ENCODE results near the gene ZP1. TPM values are rescaled to one million over a fixed set of nuclear protein-coding genes. Genes with fewer than 3 reads are reported as not detected.
"Not testable (repeated sequence)": the region's sequence is repeated elsewhere in the genome, so short reads cannot be mapped to it uniquely, and the experiment has no call there.

ZP1 gene
- polyA plus RNA-seq, 4 donors: 0.33 to 2.7 TPM; not detected in 2

GRCh38 chr11:60905551-60906113 lies 38.3 kb downstream of the ZP1 start:
- DNase-seq (peak; percentile 58 to 77), FAIRE-seq (no peak)
- 1 to 4% (median 2%) methylated on average over 16 of the region's 16 CpGs for WGBS, 3 donors
- Histone ChIP-seq H3K9me3 (ENCODE audit: control insufficient read depth in 2 of 2, insufficient read depth in 1 of 2, low read depth in 1 of 2, low read length in 1 of 2) (no peaks in the 10 kb centered on the region), H3K4me1 (ENCODE audit: control insufficient read depth in 3 of 3, insufficient read depth in 2 of 3, low read depth in 1 of 3, low read length in 2 of 3) (peaks cover 0 to 15% (median 8%) of the 10 kb centered on the region in 3 donors), H3K27ac (ENCODE audit: low read depth in 1 of 3, low read length in 2 of 3) (peak overlapping the region; percentile 92 to 96 (median 93)), H3K4me3 (ENCODE audit: low read depth in 1 of 3, low read length in 3 of 3) (peak overlapping the region; percentile 72 to 92 (median 76)), H3K27me3 (ENCODE audit: control insufficient read depth in 3 of 3, insufficient read depth in 3 of 3, low read length in 3 of 3) (no peaks in the 10 kb centered on the region), H3K36me3 (ENCODE audit: control insufficient read depth in 3 of 3, insufficient read depth in 2 of 3, low read depth in 1 of 3, low read length in 3 of 3) (peaks cover 7 to 28% (median 8%) of the 10 kb centered on the region in 3 donors)

- DNase-seq (peak; percentile 98 to 99), FAIRE-seq (no peak)
- Histone ChIP-seq H3K27me3 (ENCODE audit: control insufficient read depth in 3 of 3, insufficient read depth in 3 of 3, low read length in 3 of 3) (no peaks in the 10 kb centered on the region), H3K9me3 (ENCODE audit: control insufficient read depth in 2 of 2, insufficient read depth in 1 of 2, low read depth in 1 of 2, low read length in 1 of 2) (no peaks in the 10 kb centered on the region), H3K4me3 (ENCODE audit: low read depth in 1 of 3, low read length in 3 of 3) (peak within 1 kb of the TSS; percentile 72 to 92 (median 76)), H3K36me3 (ENCODE audit: control insufficient read depth in 3 of 3, insufficient read depth in 2 of 3, low read depth in 1 of 3, low read length in 3 of 3) (peaks cover 3 to 21% (median 5%) of the 10 kb centered on the region in 3 donors), H3K4me1 (ENCODE audit: control insufficient read depth in 3 of 3, insufficient read depth in 2 of 3, low read depth in 1 of 3, low read length in 2 of 3) (peaks cover 0 to 15% (median 8%) of the 10 kb centered on the region in 3 donors), H3K27ac (ENCODE audit: low read depth in 1 of 3, low read length in 2 of 3) (peak within 1 kb of the TSS; percentile 92 to 96 (median 93))
- 0 to 1% (median 0%) methylated on average over 66 to 75 of the region's 75 CpGs for WGBS, 3 donors
These were observed 39.0 kb downstream of the ZP1 start, which contains the start of gene PRPF19 for GRCh38 chr11:60906132-60906972. TSS of gene PRPF19 (minus strand) at chr11:60906585. CDS start at chr11:60906382, 203 bp downstream.

- Histone ChIP-seq H3K9me3 (ENCODE audit: control insufficient read depth in 2 of 2, insufficient read depth in 1 of 2, low read depth in 1 of 2, low read length in 1 of 2) (no peaks in the 10 kb centered on the region), H3K36me3 (ENCODE audit: control insufficient read depth in 3 of 3, insufficient read depth in 2 of 3, low read depth in 1 of 3, low read length in 3 of 3) (no peaks in the 10 kb centered on the region), H3K4me3 (ENCODE audit: low read depth in 1 of 3, low read length in 3 of 3) (no peak overlapping the region), H3K27ac (ENCODE audit: low read depth in 1 of 3, low read length in 2 of 3) (no peak overlapping the region), H3K27me3 (ENCODE audit: control insufficient read depth in 3 of 3, insufficient read depth in 3 of 3, low read length in 3 of 3) (no peaks in the 10 kb centered on the region), H3K4me1 (ENCODE audit: control insufficient read depth in 3 of 3, insufficient read depth in 2 of 3, low read depth in 1 of 3, low read length in 2 of 3) (peaks cover 0 to 20% (median 8%) of the 10 kb centered on the region in 3 donors)
- DNase-seq (no peak), FAIRE-seq (no peak)
- 20 to 61% (median 44%) methylated on average over 1 of the region's 1 CpG for WGBS, 3 donors
These were observed 41.5 kb downstream of the ZP1 start for GRCh38 chr11:60908803-60909202.

GRCh38 chr11:60909680-60910280 lies 42.4 kb downstream of the ZP1 start:
- H3K4me3 ChIP-seq (ENCODE audit: low read depth in 1 of 3, low read length in 3 of 3); FAIRE-seq; H3K36me3 ChIP-seq (ENCODE audit: control insufficient read depth in 3 of 3, insufficient read depth in 2 of 3, low read depth in 1 of 3, low read length in 3 of 3); DNase-seq; H3K27me3 ChIP-seq (ENCODE audit: control insufficient read depth in 3 of 3, insufficient read depth in 3 of 3, low read length in 3 of 3); H3K9me3 ChIP-seq (ENCODE audit: control insufficient read depth in 2 of 2, insufficient read depth in 1 of 2, low read depth in 1 of 2, low read length in 1 of 2): not testable (repeated sequence)
- 66 to 75% (median 67%) methylated on average over 3 of the region's 3 CpGs for WGBS, 3 donors
- H3K27ac ChIP-seq (ENCODE audit: low read depth in 1 of 3, low read length in 2 of 3): peak overlapping the region in 1 of 3 donors; percentile 36
- H3K4me1 ChIP-seq (ENCODE audit: control insufficient read depth in 3 of 3, insufficient read depth in 2 of 3, low read depth in 1 of 3, low read length in 2 of 3): peaks cover 0 to 14% (median 5%) of the 10 kb centered on the region in 3 donors

GRCh38 chr11:60910281-60910687 lies 42.9 kb downstream of the ZP1 start:
- FAIRE-seq: no peak

GRCh38 chr11:60910711-60911380 lies 43.5 kb downstream of the ZP1 start:
- peak overlapping the region in 1 of 3 donors; percentile 33 for H3K27ac ChIP-seq (ENCODE audit: low read depth in 1 of 3, low read length in 2 of 3)
- H3K4me1 ChIP-seq (ENCODE audit: control insufficient read depth in 3 of 3, insufficient read depth in 2 of 3, low read depth in 1 of 3, low read length in 2 of 3): peaks cover 0 to 13% (median 4%) of the 10 kb centered on the region in 3 donors

More at GRCh38 chr11:60910281-60910687, 42.9 kb downstream of the ZP1 start:
- Histone ChIP-seq H3K4me3 (ENCODE audit: low read depth in 1 of 3, low read length in 3 of 3) (no peak overlapping the region), H3K27ac (ENCODE audit: low read depth in 1 of 3, low read length in 2 of 3) (peak overlapping the region in 1 of 3 donors; percentile 36), H3K36me3 (ENCODE audit: control insufficient read depth in 3 of 3, insufficient read depth in 2 of 3, low read depth in 1 of 3, low read length in 3 of 3) (no peaks in the 10 kb centered on the region), H3K9me3 (ENCODE audit: control insufficient read depth in 2 of 2, insufficient read depth in 1 of 2, low read depth in 1 of 2, low read length in 1 of 2) (no peaks in the 10 kb centered on the region), H3K27me3 (ENCODE audit: control insufficient read depth in 3 of 3, insufficient read depth in 3 of 3, low read length in 3 of 3) (no peaks in the 10 kb centered on the region), H3K4me1 (ENCODE audit: control insufficient read depth in 3 of 3, insufficient read depth in 2 of 3, low read depth in 1 of 3, low read length in 2 of 3) (peaks cover 0 to 9% (median under 1%) of the 10 kb centered on the region in 3 donors)
- 57 to 90% (median 75%) methylated on average over 3 of the region's 3 CpGs for WGBS, 3 donors
- no peak for DNase-seq

GRCh38 chr11:60912223-60912850 lies 45.0 kb downstream of the ZP1 start:
- no peaks in the 10 kb centered on the region for H3K36me3 ChIP-seq (ENCODE audit: control insufficient read depth in 3 of 3, insufficient read depth in 2 of 3, low read depth in 1 of 3, low read length in 3 of 3)
- FAIRE-seq: no peak
- peaks cover 4 to 12% (median 5%) of the 10 kb centered on the region in 3 donors for H3K4me1 ChIP-seq (ENCODE audit: control insufficient read depth in 3 of 3, insufficient read depth in 2 of 3, low read depth in 1 of 3, low read length in 2 of 3)
- H3K27ac ChIP-seq (ENCODE audit: low read depth in 1 of 3, low read length in 2 of 3): no peak overlapping the region
- H3K9me3 ChIP-seq (ENCODE audit: control insufficient read depth in 2 of 2, insufficient read depth in 1 of 2, low read depth in 1 of 2, low read length in 1 of 2): no peaks in the 10 kb centered on the region
- H3K4me3 ChIP-seq (ENCODE audit: low read depth in 1 of 3, low read length in 3 of 3): no peak overlapping the region
- 71 to 84% (median 73%) methylated on average over 12 of the region's 12 CpGs for WGBS, 3 donors
- no peaks in the 10 kb centered on the region for H3K27me3 ChIP-seq (ENCODE audit: control insufficient read depth in 3 of 3, insufficient read depth in 3 of 3, low read length in 3 of 3)
- no peak for DNase-seq

More at GRCh38 chr11:60910711-60911380, 43.5 kb downstream of the ZP1 start:
- FAIRE-seq: no peak
- WGBS, 3 donors: 57 to 67% (median 64%) methylated on average over 5 of the region's 5 CpGs
- no peaks in the 10 kb centered on the region for H3K36me3 ChIP-seq (ENCODE audit: control insufficient read depth in 3 of 3, insufficient read depth in 2 of 3, low read depth in 1 of 3, low read length in 3 of 3)
- H3K9me3 ChIP-seq (ENCODE audit: control insufficient read depth in 2 of 2, insufficient read depth in 1 of 2, low read depth in 1 of 2, low read length in 1 of 2): no peaks in the 10 kb centered on the region
- DNase-seq: no peak
- no peaks in the 10 kb centered on the region for H3K27me3 ChIP-seq (ENCODE audit: control insufficient read depth in 3 of 3, insufficient read depth in 3 of 3, low read length in 3 of 3)
- H3K4me3 ChIP-seq (ENCODE audit: low read depth in 1 of 3, low read length in 3 of 3): no peak overlapping the region

All from small intestine (tissue), 7 donors.